Activated T-cell treated with anti-CD3 and anti-CD28 coated beads for 4 hours (primary cell): Measurements from ENCODE around the gene PRKAR1B.

ENCODE experiments used
- DNase-seq: peaks from one replicate; pipeline ENCODE4 v3.0.0-alpha.2; 2020

The PRKAR1B gene

GRCh38 chr7:601036-601594 is 126.0 kb downstream of the PRKAR1B start:
- DNase-seq = no peak

- no peak for DNase-seq
These were observed 126.7 kb downstream of the PRKAR1B start for GRCh38 chr7:600149-601035.

- DNase-seq = no peak
These were observed 128.2 kb downstream of the PRKAR1B start for GRCh38 chr7:598899-599298.

GRCh38 chr7:597348-598178 is 129.5 kb downstream of the PRKAR1B start:
- no peak for DNase-seq

- DNase-seq = no peak
These were observed 130.3 kb downstream of the PRKAR1B start for GRCh38 chr7:596819-597182.

GRCh38 chr7:596071-596818 is 130.8 kb downstream of the PRKAR1B start:
- no peak for DNase-seq

- peak; percentile 48 for DNase-seq
These were observed 131.5 kb downstream of the PRKAR1B start for GRCh38 chr7:595621-596010.

GRCh38 chr7:594920-595620 is 132.0 kb downstream of the PRKAR1B start:
- no peak for DNase-seq

GRCh38 chr7:594212-594913 is 132.7 kb downstream of the PRKAR1B start:
- no peak for DNase-seq

- DNase-seq = no peak
These were observed 133.6 kb downstream of the PRKAR1B start for GRCh38 chr7:593324-594115.

- no peak for DNase-seq
These were observed 135.0 kb downstream of the PRKAR1B start for GRCh38 chr7:591856-592628.

- no peak for DNase-seq
These were observed 136.1 kb downstream of the PRKAR1B start for GRCh38 chr7:590731-591551.

GRCh38 chr7:589781-590575 is 137.1 kb downstream of the PRKAR1B start:
- DNase-seq = no peak

GRCh38 chr7:587767-588166 is 139.3 kb downstream of the PRKAR1B start:
- no peak for DNase-seq

- no peak for DNase-seq
These were observed 140.6 kb downstream of the PRKAR1B start for GRCh38 chr7:586494-586893.

GRCh38 chr7:585873-586272 is 141.2 kb downstream of the PRKAR1B start:
- DNase-seq = no peak

- no peak for DNase-seq
These were observed 141.8 kb downstream of the PRKAR1B start for GRCh38 chr7:585229-585711.

GRCh38 chr7:584820-585219 is 142.3 kb downstream of the PRKAR1B start:
- no peak for DNase-seq
